ENCODE results near the gene RTL9. TPM values are rescaled to one million over a fixed set of nuclear protein-coding genes. Genes with fewer than 3 reads are reported as not detected.

The RTL9 gene
- total RNA-seq, 2 donors from 2014 or later, result not detected

DNA sequence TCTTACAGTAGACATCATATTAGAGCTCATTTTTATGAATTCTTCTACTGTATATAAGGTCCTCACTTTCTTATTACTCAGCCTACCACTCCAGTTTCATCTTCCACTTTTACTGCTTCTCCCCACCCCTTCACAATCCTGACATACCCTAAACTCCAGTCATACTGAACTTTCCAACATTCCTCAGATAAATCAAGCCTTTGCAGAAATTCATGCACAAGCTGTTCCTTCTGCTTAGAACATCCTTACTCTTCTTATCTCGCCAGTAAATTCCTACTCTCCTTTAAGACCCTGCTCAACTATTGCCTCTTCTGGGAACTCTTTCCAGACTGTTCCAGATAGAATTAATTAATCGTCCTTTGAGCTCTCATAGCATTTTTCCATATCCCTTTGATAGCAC is 24.8 kb downstream of the RTL9 start:
- no peaks in the 10 kb centered on the region for H3K9me3 ChIP-seq (ENCODE audit: control insufficient read depth, low read length, poor library complexity, severe bottlenecking)
- ATAC-seq (no peak), DNase-seq (no peak)
- no peaks in the 10 kb centered on the region for H3K36me3 Mint-ChIP-seq (ENCODE audit: low read depth)
- peaks cover 4% of the 10 kb centered on the region for H3K4me1 Mint-ChIP-seq
- H3K27me3 Mint-ChIP-seq, result no peaks in the 10 kb centered on the region
- no peak overlapping the region for H3K27ac Mint-ChIP-seq
- H3K4me3 Mint-ChIP-seq, result no peak overlapping the region

- H3K27ac Mint-ChIP-seq, result no peak overlapping the region
- no peaks in the 10 kb centered on the region for H3K27me3 Mint-ChIP-seq
- no peaks in the 10 kb centered on the region for H3K9me3 ChIP-seq (ENCODE audit: control insufficient read depth, low read length, poor library complexity, severe bottlenecking)
- no peaks in the 10 kb centered on the region for H3K36me3 Mint-ChIP-seq (ENCODE audit: low read depth)
- peaks cover 4% of the 10 kb centered on the region for H3K4me1 Mint-ChIP-seq
- no peak overlapping the region for H3K4me3 Mint-ChIP-seq
- no peak for ATAC-seq
- DNase-seq, result no peak
Measured at GRCh38 chrX:110384490-110384889, 25.8 kb downstream of the RTL9 start.

DNA sequence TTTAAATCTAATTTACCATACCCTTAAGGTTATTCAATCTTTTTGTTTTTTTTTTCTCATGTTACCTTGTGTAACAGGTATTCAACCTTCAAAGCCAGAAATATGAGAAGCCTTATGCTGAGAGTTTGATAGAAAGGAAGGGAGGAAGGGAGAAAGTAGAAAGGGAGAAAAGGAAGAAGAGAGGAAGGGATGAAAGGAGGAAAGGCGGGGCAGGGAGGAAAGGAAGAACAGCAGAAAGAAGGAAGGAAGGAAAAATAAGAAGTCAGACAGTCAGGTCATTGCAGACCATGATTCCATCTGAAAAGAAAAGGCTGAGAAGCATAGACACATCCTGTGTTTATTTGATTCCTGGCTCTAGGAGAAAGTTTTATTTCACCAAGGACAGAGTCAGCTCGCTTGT is 30.9 kb downstream of the RTL9 start:
- no peaks in the 10 kb centered on the region for H3K36me3 Mint-ChIP-seq (ENCODE audit: low read depth)
- DNase-seq (no peak), ATAC-seq (no peak)
- no peak overlapping the region for H3K4me3 Mint-ChIP-seq
- H3K27me3 Mint-ChIP-seq, result no peaks in the 10 kb centered on the region
- no peaks in the 10 kb centered on the region for H3K4me1 Mint-ChIP-seq
- peak overlapping the region; percentile 49 for H3K27ac Mint-ChIP-seq
- H3K9me3 ChIP-seq (ENCODE audit: control insufficient read depth, low read length, poor library complexity, severe bottlenecking), result no peaks in the 10 kb centered on the region

- no peak for ATAC-seq
- H3K27me3 Mint-ChIP-seq, result no peaks in the 10 kb centered on the region
- no peak overlapping the region for H3K27ac Mint-ChIP-seq
- H3K4me1 Mint-ChIP-seq, result no peaks in the 10 kb centered on the region
- DNase-seq, result no peak
- no peak overlapping the region for H3K4me3 Mint-ChIP-seq
- H3K9me3 ChIP-seq (ENCODE audit: control insufficient read depth, low read length, poor library complexity, severe bottlenecking), result no peaks in the 10 kb centered on the region
- H3K36me3 Mint-ChIP-seq (ENCODE audit: low read depth), result no peaks in the 10 kb centered on the region
Measured at GRCh38 chrX:110391086-110391485, 32.4 kb downstream of the RTL9 start.

DNA sequence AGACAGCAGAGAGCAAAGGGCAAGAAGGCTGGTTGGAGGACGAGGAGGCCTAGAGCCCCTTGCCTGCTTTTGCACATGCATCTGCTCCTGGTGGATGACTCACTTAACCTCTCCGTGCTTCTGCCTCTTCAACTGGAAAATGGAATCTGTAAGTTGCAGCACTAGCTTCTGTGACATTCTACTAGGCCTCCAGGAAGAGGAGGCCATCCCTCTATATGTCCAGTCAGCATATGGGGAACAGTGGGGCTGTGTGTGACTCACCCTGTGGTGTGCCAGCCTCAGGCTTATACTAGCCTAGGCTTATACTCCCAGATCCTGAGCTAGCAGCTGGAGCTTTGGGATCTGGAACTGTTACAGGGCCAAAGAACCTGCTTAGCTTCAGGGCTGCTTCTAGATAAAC is 36.0 kb downstream of the RTL9 start:
- no peaks in the 10 kb centered on the region for H3K9me3 ChIP-seq (ENCODE audit: control insufficient read depth, low read length, poor library complexity, severe bottlenecking)
- Mint-ChIP-seq H3K36me3 (ENCODE audit: low read depth) (no peaks in the 10 kb centered on the region), H3K27me3 (no peaks in the 10 kb centered on the region), H3K4me1 (no peaks in the 10 kb centered on the region), H3K4me3 (no peak overlapping the region), H3K27ac (no peak overlapping the region)
- DNase-seq, result no peak
- no peak for ATAC-seq

DNA sequence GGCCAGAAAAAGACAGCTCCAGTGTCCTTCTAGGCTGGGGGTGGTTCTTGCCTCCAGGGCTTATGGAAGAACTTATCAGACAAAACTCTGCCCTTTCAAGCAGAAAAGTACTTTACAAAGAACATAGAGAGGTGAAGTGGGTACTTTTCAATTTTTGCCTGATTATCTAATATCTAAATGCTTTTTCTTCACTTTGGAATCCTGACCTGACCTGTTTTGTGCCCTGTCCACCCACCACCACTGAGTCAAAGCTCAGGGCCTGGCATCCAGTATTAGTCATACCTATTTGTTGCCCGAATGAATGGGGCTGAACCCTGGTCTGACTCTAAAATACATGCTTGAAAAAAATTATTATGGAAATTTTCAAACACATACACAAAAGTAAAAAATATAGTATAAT is 37.2 kb downstream of the RTL9 start:
- no peaks in the 10 kb centered on the region for H3K36me3 Mint-ChIP-seq (ENCODE audit: low read depth)
- DNase-seq (no peak), ATAC-seq (no peak)
- H3K4me3 Mint-ChIP-seq, result no peak overlapping the region
- H3K9me3 ChIP-seq (ENCODE audit: control insufficient read depth, low read length, poor library complexity, severe bottlenecking), result no peaks in the 10 kb centered on the region
- no peaks in the 10 kb centered on the region for H3K4me1 Mint-ChIP-seq
- no peak overlapping the region for H3K27ac Mint-ChIP-seq
- H3K27me3 Mint-ChIP-seq, result no peaks in the 10 kb centered on the region

- Mint-ChIP-seq H3K36me3 (ENCODE audit: low read depth) (no peaks in the 10 kb centered on the region), H3K4me3 (no peak overlapping the region), H3K27me3 (peaks cover 2% of the 10 kb centered on the region), H3K27ac (no peak overlapping the region), H3K4me1 (no peaks in the 10 kb centered on the region)
- DNase-seq, result no peak
- no peak for ATAC-seq
- no peaks in the 10 kb centered on the region for H3K9me3 ChIP-seq (ENCODE audit: control insufficient read depth, low read length, poor library complexity, severe bottlenecking)
Measured at GRCh38 chrX:110396735-110397134, 38.1 kb downstream of the RTL9 start.

DNA sequence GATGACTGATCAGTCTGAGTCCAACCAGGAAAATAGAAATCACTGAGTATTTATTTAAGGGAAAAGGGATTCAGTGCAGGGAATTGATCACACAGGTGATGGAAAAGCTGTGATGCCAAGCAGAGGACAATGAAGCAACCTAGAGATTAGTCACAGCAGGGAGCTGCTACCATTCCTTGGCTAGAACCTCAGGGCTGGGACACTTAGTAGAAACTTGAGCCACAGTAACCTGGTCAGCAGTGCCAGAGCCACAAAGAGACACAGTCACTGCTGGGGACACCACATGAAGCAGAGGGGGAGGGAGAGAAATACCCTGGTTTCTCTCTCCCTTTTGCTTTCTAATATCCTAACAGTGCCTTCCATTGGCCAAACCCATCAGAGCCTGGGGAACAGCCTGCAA is 38.7 kb downstream of the RTL9 start:
- Mint-ChIP-seq H3K4me3 (no peak overlapping the region), H3K36me3 (ENCODE audit: low read depth) (no peaks in the 10 kb centered on the region), H3K4me1 (peaks cover 1% of the 10 kb centered on the region), H3K27me3 (peaks cover 7% of the 10 kb centered on the region), H3K27ac (no peak overlapping the region)
- no peaks in the 10 kb centered on the region for H3K9me3 ChIP-seq (ENCODE audit: control insufficient read depth, low read length, poor library complexity, severe bottlenecking)
- ATAC-seq (no peak), DNase-seq (no peak)

DNA sequence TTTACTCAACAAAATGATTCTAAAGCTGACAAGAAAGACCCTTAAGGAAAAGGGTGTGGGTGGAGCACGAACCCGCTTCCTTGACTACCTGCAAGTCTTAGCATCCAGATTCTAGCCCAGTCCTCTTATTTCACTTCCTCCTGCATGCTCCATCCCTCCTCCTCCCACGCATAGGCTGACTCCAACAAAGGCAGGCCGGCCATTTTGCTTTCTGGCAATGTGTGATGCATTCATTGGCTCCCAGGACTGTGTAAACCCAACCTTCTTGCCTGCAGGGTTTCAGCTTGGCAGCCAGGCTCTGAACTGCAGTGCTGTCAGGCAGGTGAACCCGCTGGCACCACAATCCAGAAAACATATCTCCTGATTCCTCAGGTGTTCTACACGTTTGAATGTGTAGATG is 39.3 kb downstream of the RTL9 start:
- H3K9me3 ChIP-seq (ENCODE audit: control insufficient read depth, low read length, poor library complexity, severe bottlenecking), result no peaks in the 10 kb centered on the region
- peaks cover 3% of the 10 kb centered on the region for H3K4me1 Mint-ChIP-seq
- DNase-seq, result no peak
- H3K27ac Mint-ChIP-seq, result no peak overlapping the region
- no peak for ATAC-seq
- H3K27me3 Mint-ChIP-seq, result peaks cover 7% of the 10 kb centered on the region
- no peak overlapping the region for H3K4me3 Mint-ChIP-seq
- no peaks in the 10 kb centered on the region for H3K36me3 Mint-ChIP-seq (ENCODE audit: low read depth)

DNA sequence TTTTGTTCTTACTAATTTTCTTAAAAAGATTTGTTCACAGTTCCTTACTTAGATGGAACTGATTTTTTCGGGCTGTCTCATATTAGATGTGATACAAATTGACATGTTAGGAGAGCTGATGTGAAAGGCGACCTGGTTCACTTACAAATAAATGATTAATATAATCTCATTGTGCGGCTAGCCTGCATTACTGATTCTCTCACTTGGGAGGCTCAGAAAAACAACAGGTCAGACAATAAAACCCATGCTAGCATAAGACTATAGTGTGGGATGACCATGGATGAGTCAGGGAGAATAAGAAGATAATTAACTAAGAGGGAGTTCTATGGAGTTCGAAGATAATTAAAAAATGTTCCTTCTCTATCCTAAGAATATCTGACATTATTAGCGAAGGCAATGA is 40.8 kb downstream of the RTL9 start:
- ATAC-seq (no peak), DNase-seq (no peak)
- H3K36me3 Mint-ChIP-seq (ENCODE audit: low read depth), result no peaks in the 10 kb centered on the region
- H3K4me3 Mint-ChIP-seq, result no peak overlapping the region
- H3K9me3 ChIP-seq (ENCODE audit: control insufficient read depth, low read length, poor library complexity, severe bottlenecking), result no peaks in the 10 kb centered on the region
- peaks cover 7% of the 10 kb centered on the region for H3K27me3 Mint-ChIP-seq
- H3K27ac Mint-ChIP-seq, result no peak overlapping the region
- H3K4me1 Mint-ChIP-seq, result peaks cover 3% of the 10 kb centered on the region

DNA sequence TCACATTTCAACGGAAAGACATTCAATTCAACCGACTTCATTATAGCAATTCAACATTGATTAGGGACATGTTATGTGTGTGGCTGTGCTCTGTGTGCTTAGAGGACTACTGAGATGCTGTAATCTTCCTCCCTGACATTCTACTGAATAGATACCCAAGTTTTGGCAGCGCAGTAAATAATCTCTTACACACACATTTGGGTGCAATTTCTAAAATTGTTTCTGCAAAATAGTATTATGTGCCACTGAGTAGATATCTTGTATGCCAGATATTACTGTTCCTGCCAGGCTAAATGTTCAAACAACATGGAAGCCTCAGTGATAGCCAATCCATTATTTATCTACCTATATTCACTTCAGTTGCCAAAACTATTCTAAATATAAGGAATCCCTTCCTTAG is 41.3 kb downstream of the RTL9 start:
- no peak for ATAC-seq
- H3K36me3 Mint-ChIP-seq (ENCODE audit: low read depth), result no peaks in the 10 kb centered on the region
- peaks cover 7% of the 10 kb centered on the region for H3K27me3 Mint-ChIP-seq
- no peak for DNase-seq
- H3K4me1 Mint-ChIP-seq, result peaks cover 3% of the 10 kb centered on the region
- no peak overlapping the region for H3K4me3 Mint-ChIP-seq
- no peak overlapping the region for H3K27ac Mint-ChIP-seq
- no peaks in the 10 kb centered on the region for H3K9me3 ChIP-seq (ENCODE audit: control insufficient read depth, low read length, poor library complexity, severe bottlenecking)

DNA sequence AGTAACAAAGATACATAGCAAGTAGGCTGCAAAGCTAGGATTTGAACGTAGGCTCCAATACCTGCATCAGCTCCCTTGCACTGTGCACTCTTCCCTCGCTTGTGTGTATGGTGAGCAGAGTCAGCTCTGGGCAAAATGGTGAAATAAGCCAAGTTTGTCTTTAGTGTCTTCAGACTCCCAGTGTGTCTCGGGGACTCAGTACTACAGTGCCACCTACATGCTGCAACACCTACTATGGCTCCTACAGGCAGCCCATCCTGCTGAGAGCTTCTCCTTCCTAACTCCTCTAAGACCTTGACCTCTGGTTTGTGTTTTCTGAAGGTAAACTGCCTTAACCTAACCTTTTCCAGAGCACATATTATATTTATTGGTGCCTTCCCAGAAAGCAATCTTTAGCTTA is 42.5 kb downstream of the RTL9 start:
- Mint-ChIP-seq H3K27me3 (peaks cover 7% of the 10 kb centered on the region), H3K36me3 (ENCODE audit: low read depth) (no peaks in the 10 kb centered on the region), H3K4me1 (peaks cover 3% of the 10 kb centered on the region), H3K27ac (no peak overlapping the region), H3K4me3 (no peak overlapping the region)
- DNase-seq (no peak), ATAC-seq (no peak)
- no peaks in the 10 kb centered on the region for H3K9me3 ChIP-seq (ENCODE audit: control insufficient read depth, low read length, poor library complexity, severe bottlenecking)

DNA sequence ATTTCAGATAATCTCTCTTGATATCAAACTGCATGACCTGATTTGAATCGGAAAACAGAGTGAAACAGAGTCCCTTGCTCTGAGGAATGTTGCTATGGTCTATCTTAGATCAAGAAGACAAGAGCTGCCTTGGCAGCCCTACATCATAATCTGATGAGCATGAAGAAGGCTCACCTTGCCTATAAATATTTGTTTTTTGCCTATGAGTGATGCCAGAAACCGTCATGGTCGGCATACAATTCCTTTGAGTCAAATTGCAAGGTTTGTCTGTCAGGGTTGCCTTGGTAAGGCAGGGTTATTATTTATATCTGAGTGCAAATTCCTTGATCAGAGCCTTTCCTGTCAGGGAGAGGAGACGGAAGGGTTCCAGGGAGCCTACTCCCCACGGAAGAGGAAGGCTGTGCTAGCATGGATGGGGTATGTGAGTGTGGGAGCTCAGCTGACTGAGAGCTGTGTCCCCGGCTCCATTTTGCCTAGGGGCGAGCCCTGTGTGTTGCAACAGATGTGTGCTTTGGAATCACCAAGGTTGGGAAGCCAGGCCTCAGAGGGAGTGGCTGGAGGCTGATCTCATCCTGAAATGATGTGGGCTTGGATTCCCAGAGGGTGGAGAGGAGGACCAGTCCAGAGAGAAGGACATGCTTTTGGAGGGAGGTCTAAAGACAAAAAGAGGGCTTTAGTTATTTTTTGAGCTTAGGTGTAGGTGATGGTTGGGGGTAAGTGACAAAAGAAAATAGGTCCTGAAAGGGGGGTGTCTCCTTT is 43.6 kb downstream of the RTL9 start:
- H3K9me3 ChIP-seq (ENCODE audit: control insufficient read depth, low read length, poor library complexity, severe bottlenecking), result no peaks in the 10 kb centered on the region
- Mint-ChIP-seq H3K27ac (no peak overlapping the region), H3K27me3 (peaks cover 7% of the 10 kb centered on the region), H3K4me1 (peaks cover 3% of the 10 kb centered on the region), H3K4me3 (no peak overlapping the region), H3K36me3 (ENCODE audit: low read depth) (no peaks in the 10 kb centered on the region)
- ATAC-seq (no peak), DNase-seq (no peak)

- Mint-ChIP-seq H3K36me3 (ENCODE audit: low read depth) (no peaks in the 10 kb centered on the region), H3K4me3 (no peak overlapping the region), H3K27ac (no peak overlapping the region), H3K4me1 (peaks cover 3% of the 10 kb centered on the region), H3K27me3 (peaks cover 7% of the 10 kb centered on the region)
- ATAC-seq, result no peak
- no peaks in the 10 kb centered on the region for H3K9me3 ChIP-seq (ENCODE audit: control insufficient read depth, low read length, poor library complexity, severe bottlenecking)
- no peak for DNase-seq
Measured at GRCh38 chrX:110402850-110403221, 44.2 kb downstream of the RTL9 start.
